Fibroblast of peridontal ligament (primary cell): Measurements from ENCODE around the gene BOD1L2.
A peak's percentile ranks its signal among the peaks of the same experiment; 100 is the strongest.

Experiments
- DNase-seq: peaks from one replicate; pipeline ENCODE4 v3.0.0-alpha.2; 2010; ENCODE audit errors: extremely low read depth

BOD1L2 gene

DNA sequence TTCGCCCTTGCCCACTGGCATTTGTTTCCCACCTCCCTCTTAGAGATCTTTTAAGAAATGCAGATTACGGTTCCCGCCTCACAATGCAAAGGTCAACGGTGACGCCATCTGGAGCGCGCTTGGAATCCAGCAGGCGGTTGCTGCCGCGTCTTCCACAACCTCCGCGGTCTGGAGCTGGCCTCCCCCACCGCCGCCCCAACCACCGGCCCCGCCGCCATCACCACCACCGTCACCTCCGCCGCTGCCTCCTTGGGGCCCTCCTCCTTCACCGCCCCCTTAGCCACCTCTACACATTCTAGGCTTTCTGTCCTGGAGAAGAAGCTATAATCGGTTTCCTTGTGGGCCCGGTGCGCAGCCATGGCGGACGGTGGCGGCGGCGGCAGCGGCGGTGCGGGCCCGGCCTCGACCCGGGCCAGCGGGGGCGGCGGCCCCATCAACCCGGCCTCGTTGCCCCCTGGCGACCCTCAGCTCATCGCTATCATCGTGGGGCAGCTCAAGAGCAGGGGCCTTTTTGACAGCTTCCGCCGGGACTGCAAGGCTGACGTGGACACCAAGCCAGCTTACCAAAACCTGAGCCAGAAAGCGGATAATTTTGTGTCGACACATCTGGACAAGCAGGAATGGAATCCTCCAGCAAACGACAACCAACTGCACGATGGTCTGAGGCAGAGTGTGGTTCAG lies at the start of gene BOD1L2:
BOD1L2 (plus strand) TSS at position 132 of the 681 bp plus-strand sequence; CDS start at position 358, 226 bp downstream.
- no peak for DNase-seq

DNA sequence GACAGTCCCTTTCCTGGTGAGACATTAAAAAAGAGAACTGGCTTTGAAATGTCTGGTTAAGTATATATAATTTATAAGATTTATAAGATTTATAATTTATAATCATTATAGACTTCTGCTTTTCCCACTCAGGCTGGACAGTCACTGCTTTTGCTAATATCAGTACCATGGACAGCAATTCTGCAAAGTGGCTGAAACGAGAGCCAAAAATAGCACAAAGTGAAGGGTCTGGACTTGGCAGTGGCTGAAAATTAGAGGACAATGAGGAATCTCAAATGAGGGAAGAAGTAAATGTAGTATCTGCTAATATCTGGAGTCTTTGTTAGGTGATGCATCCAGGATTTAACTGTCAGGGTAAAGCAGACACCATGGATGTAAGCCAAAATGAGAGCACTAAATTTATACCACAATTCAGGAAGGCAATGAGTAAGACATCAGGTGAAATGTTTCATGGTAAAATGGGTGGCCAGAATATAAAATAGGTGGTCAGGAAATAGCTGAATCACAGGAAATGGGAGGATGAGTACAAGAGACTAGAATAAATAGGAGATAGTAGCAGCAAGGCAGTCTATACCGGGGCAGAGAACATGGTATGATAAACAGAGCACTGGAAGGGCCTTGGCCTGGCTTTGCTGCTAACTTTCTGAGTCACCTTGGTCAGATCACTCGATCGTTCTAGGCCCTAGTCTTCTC lies 39.6 kb upstream of the BOD1L2 start:
- peak; percentile 28 for DNase-seq

DNA sequence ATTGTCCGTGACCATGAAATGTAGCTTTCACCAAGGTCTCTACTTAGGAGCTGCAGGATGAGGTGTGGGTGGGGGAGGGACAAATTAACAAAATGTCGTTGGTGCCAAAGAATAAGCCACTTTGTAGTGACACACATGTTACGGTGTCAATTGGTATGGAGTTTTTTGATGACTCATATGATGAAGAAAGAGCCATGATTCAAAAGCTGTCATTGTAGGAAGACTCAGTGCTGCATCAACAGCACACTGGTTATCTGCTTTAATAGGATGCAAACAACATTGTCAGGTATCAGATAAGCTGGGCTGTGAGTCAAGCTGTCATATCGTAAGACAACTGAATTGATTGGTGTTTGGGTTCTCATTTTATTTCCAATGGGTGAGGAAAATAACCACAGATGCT lies 36.6 kb upstream of the BOD1L2 start:
- DNase-seq = no peak

DNA sequence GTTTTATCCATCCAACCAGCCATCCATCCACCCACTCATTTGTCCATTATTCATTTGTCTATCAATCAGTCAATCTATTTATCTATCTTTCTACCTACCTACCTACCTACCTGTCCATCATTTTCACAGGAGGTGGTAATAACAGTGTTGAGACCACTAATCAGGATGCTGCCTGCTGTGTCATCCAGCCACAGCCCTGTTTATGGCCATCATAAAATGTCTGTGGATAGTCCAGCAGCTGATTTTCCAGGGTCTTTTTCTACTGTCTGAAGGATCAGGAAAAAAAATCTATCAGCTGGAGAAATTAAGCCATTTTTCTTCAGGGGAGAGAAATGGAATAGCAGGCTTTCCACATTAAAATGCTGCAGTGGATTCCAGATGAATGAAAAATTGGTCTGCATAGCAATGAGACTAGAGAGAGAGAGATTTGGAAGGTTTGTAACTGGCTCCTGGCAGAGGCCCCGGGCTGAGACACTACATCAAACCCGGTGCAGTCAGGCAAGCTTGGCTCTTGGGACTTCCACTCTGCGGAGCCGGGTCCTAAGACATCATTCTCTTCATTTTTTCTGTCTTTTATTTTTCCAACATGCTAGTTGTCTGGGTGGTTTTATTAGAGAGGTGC lies 33.0 kb upstream of the BOD1L2 start:
- no peak for DNase-seq

DNA sequence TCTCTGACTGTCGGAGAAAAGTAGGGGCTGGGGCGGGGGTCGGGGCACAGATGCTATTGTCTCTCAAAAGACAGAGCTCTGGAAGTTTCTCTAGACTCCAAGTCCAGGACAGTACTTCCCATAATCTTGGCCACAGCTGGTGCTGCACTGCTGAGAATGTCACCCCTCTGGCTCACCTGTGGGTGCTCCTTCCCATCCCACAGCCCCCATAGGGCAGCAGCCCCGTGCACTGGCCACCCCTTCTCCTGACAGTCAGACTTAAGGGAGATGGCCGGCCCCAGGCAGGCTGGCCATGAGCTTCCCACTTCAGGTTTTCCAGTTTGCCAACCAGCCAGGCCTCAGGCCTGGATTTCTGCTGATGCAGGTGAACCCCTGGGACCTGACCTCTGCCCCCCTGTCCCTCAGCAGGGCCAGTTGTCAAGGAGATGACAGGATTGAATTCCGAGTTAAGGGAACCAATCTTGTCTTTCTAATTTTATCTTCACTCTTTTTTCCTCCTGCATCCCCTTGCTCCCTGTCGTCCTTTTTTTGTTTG lies 30.2 kb upstream of the BOD1L2 start:
- no peak for DNase-seq

DNA sequence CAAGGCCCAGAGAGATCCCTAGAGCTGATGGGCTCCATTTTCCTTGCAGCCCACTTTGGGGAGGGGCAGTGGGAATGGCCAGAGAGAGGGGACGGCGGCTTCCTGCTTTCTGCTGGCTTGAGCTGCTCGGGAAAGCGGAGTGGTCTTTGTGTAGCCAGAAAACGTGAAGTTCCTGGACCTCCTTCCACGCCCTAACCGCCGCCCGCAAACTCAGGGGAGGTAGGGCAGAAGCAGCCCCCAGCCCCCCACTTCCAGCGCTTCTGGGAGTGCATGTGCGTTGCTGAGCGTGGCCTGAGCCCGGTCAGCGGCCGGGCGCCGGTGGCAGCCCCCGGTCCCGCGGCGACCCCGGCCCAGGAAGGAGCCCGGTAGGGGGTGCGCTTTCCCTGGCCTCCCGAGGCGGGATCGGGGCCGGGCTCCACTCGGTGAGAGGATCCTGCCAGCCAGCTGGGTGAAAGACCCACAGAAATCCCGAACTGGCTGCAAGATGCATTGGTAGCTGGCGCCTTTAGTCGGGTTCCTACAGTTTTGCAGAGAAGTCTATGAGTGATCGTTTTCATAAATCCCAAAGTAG lies 25.3 kb upstream of the BOD1L2 start:
- DNase-seq = no peak

DNA sequence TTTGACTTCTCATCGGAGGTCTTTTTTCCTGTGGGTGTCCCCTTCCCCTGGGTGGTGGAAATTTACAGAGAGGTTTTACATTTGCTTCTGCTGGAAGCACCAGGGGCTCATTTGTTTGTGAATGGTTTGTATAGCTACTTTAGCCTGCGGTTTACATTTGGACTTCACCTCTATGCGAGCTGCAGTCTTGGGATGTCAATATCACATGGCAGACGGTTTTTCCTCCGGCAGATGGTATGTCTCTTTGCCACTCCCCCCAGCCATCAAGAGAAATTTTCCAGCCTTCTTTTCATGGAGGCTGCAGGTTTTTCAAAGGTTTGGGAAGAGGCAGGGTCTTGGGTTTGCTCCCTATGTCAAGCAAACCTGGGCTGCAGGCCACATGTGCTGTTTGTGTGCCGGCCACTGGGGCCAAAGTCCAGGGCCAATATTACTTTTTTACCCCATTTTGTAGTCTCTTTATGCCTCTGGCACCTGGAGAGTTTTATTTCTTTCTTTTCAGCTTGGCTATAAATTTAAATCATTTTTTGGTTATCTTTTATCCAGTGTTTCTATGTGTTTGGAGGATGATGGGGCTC lies 23.9 kb upstream of the BOD1L2 start:
- DNase-seq = no peak

DNA sequence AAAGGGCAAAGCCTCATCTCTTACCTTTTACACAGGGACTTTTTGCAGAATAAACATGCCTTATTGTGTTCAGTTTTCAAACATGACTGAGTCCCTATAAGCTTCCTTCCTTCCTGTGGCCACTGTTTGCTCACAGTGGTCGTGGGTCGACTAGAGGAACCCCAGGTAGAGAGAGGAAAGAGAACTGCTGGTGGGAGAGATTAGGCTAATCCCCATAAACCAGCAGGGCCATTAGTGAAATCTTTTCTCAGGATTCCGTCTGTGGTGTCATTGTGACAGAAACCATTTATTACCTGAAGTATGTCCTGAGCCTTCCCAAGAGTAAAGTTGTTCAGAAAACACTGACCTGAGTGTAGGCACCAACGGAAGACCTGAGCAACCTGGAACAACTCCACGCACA lies 21.3 kb upstream of the BOD1L2 start:
- DNase-seq = no peak

DNA sequence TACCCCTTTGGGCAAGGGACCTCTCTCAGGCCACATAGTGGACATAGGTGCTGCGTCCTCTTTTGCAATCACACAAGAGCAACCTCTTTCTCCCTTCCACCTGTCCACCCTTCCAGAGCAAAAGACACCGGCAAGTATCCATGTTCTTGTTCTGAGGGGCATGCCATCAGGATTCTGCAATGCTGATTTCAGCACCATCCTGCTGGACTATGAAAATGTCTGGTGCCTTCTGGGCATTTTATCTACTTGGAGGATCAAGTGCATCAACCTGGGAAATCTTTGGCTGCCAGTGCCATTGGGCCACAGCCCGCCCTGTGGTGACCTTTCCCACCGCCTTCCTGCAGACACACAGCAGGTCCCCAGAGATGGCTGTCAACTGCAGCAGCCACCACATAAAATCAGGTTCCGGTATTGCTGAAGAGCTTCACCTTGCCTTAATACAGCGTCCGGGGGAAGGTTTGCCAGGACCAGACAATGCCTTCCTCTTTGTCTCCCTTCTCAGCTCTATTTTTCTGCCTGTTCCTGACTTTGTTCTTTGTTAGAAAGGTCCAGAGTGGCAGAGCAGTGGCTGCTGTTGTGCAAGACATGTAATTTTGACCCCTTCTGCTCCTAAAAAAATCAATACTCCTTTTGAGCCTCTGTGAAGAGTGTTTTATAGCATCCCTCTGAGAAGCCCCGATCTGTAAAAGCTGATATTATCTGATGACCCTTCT lies 18.5 kb upstream of the BOD1L2 start:
- DNase-seq = no peak

DNA sequence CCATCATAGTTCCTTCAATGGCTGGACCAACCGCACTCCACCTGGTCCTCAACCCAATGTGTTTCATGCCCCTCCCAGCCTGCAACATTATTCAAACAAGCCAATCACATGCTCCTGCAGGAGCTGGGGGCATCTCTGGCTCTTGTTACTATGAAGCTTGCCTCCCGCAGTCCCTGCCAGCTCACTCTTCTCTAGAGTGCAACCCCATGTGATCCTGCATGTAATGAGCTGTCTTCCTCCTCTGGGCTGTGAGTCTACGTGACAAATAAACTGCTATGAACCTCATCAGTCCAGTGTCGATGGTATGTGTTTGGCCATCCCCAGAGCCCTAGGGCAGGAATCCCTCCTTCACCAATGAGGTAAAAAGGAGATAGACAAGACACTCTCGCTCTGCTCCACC lies 15.8 kb upstream of the BOD1L2 start:
- no peak for DNase-seq

DNA sequence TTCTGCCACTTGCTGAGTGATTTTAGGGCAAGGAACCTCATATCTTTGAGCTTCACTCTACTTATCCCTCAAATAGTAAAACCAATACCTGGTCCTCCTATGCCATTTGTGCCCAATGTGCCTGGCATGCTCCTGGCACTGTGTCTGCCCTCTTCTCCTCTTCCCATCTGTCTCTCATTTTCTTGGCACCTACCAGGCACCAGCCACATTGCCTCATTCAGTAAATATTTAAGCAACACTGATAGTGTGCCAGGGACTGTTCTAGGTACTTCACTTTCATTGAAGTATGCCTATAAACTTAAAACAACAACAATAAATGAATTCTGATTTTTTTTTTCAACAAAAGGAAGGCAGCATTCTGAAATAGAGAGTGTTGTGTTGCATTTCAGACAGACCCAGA lies 15.1 kb upstream of the BOD1L2 start:
- DNase-seq = no peak

DNA sequence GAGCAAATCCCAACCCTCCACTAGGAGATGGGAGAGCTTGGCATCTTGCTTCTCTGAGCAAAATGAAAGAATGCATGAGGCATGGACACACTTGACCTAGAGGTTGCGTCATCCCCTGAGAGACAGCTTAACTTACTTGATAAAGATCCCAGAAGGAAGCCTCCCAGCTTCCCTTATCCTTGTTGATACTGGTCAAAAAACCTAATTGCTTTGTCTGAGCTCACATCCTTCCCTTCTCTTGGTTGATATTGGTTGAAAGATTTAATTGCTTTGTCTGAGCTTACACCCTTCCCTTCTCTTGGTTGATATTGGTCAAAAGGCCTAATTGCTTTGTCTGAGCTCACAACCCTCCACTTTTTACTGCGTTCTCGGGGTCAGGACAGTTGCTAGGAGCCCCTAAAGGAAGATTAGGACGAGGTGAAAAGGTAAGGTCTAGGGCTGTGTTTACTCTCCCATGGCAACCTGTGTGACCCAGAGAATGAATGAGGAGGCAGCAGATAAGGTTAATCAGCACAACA lies 12.2 kb upstream of the BOD1L2 start:
- no peak for DNase-seq

DNA sequence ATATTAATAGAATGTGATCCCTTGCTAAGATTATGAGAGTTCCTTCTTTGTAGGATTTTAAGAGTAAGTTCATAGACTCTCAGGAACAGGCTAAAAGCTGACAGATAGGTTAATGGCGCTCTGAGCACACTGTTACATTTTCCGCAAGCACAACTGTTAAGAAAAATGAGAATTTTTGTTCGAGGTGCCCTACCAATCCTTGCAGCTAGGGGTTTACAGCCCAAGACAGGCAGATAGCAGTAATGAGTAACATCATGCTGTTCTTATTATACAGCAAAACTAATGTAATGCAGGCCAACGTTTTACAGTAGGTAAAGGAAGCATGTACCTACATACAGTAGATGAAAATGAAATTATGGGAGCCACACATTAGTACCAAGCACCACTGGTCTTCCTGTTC lies 11.2 kb upstream of the BOD1L2 start:
- no peak for DNase-seq

DNA sequence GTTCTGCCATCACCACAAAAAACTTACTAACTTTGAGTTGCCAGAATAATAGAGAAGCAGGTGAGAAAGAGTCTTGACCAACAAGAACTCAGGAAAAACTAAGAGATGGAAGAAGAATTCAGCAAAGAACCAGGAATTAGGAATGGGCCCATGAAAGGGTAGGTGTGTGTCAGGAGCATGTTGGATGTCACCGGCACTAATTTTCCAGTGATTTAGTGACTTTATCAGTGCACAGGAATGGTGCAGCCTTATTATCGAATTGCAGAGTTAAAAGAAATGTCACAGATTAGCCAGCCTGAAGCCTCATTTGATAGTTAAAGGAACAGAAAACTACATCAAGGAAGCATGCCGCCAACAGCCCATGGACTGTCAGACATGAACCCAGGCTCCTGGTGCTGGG lies 9.0 kb upstream of the BOD1L2 start:
- DNase-seq = no peak

DNA sequence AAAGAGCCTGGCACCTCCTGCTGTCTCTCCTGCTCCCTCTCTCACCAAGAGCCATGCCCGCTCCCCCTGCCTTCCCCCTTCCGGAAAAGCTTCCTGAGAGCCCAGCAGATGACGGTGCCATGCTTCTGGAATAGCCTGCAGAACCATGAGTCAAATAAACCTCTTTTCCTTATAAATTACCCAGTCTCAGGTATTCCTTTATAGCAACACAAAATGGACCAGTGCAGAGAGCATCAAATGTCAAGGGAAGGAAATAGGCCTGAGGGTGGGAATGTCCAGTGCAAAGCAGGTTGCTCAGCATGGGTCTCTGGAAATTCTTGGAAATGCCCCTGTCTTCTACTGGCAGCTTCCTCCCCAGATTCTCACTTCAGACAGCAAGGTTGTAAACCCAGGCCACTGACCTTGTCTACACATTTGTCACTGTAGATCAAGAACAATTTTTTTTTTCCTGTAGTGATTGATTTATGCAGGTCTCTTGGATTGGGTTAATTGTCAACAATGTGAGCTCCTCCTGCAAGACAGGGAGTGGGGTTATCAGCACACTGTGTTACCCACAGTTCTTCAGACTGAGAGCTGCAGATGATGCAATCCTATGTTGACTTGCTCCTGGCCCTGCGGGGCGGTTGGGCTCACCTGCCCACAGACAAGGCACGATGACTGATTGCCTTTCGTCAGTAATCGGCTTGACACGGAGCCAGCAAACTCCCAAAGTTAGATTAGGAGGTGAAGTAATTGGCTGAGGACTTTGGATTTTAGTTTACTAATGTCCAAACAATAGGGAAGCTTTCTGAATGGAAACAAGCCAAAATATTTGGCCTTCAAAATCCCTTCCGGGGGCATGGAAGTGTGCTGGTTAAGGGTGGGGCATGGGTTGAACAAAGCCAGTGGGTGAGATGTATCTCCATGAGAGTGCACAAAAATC lies 5.4 kb upstream of the BOD1L2 start:
- no peak for DNase-seq

DNA sequence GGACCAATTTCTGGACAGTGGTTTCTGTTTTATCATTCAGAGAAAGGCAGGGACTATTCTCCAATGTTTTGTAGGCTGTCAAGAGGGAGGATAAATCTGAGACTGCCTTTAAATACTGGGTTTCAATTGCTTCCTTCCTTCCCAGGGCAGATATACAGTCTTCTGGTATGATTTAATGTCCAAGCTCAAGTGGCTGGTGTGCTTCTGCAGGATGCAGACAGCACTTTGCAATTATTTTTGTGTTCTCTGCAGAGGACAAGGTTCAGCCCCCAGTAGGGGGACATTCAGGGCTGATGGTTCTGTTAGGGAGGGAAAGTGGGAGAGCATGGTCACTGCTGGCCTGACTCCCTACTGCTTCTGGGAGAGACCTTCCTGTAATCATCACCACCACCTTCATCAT lies 4.6 kb upstream of the BOD1L2 start:
- DNase-seq = no peak

DNA sequence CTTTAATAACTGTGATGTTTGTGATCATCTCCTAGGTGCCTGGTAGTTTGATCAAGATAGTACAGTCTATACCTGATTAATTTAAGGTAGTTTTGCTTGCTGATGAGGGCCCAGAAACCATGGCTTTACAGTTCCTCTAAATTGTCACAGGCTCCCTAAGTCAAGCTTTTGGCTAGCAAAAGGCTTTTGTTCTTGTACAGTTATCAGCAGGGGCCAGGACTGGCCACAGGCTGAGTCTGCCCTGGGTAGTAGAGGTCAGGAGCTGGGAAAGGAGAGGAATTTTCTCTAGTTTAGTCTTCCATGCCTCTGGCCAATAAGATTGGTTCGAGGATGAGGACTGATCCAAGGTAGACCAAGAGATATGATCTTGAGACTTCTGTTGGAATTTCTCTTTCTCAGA lies 3.6 kb upstream of the BOD1L2 start:
- no peak for DNase-seq

DNA sequence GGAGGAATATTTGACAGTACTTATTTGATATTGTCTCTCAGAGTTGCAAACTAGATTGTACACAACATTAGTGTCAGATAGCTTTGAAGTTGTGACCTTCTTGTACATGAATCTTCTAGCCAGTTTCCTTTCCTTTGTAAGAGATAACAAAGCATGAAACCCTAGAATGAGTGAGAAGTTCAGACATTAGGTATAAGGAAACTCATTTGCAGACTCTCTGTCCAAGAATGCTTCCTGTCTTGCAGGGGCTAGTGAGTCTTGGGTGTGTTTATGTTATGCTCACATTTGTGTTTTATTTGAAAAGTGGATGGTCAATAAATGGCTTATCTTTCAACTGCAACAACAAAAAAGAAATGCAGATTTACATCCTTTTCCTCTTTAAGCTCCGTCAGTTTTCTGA lies 1.4 kb downstream of the BOD1L2 start:
- DNase-seq = no peak

DNA sequence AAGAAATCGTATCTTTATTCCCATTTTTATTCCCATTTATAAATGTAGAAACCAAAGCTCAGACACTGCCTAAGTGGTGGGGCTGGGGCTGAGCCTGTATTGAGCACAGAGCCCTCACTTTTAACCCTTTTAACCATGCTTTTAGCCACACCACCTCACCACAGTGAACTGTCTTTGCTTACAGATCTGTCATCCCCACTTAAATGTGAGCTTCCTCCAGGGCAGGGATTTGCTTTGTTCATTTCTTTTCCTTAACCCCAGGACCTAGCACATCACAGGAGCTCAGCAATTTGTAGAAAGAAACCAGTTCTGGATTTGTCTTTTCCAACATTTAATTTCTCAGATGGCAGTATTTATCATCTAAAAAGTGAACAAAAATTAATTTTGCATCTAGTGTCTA lies 2.2 kb downstream of the BOD1L2 start:
- DNase-seq = no peak

DNA sequence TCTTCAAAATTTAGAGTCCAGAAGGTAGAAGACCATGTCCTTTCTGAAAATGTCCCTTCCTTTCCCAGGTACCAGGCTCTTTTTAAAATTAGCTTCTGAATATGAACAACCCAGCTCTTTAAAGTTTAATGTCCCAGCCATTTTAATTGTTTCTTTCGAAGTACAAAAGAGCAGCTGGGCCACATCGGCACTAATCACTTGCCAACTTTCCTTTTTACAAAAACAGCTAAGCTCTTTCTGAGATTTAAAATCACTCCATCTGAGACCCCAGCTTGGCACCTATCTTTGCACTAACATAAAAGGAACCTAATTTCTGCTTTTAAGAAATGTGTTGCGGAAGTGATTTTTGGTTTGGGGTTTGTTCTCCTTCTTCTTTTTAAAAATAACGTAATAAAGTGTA lies 2.6 kb downstream of the BOD1L2 start:
- DNase-seq = no peak
